EH (cell line): ENCODE data around the gene DPH1.

Experiments
- DNase-seq: peaks from one replicate; pipeline ENCODE4 v3.0.0-alpha.2; 2015; ENCODE audit warnings: low read depth

DPH1 gene

GRCh38 chr17:2062571-2063183, 32.7 kb downstream of the DPH1 start:
- peak; percentile 82 for DNase-seq

- peak; percentile 58 for DNase-seq
Measured at GRCh38 chr17:2063261-2064146, 33.6 kb downstream of the DPH1 start.

GRCh38 chr17:2064147-2064489, 34.2 kb downstream of the DPH1 start:
- DNase-seq = peak; percentile 56

- peak; percentile 66 for DNase-seq
Measured at GRCh38 chr17:2064520-2064971, 34.6 kb downstream of the DPH1 start.

GRCh38 chr17:2064980-2065785, 35.2 kb downstream of the DPH1 start:
- peak; percentile 87 for DNase-seq

GRCh38 chr17:2065949-2066400, 36.0 kb downstream of the DPH1 start:
- no peak for DNase-seq

- DNase-seq = peak; percentile 49
Measured at GRCh38 chr17:2067048-2067561, 37.2 kb downstream of the DPH1 start.

- DNase-seq = peak; percentile 79
Measured at GRCh38 chr17:2067608-2068024, 37.7 kb downstream of the DPH1 start.

GRCh38 chr17:2068031-2068518, 38.1 kb downstream of the DPH1 start:
- DNase-seq = peak; percentile 98

- DNase-seq = peak; percentile 79
Measured at GRCh38 chr17:2068519-2069051, 38.6 kb downstream of the DPH1 start.

- DNase-seq = no peak
Measured at GRCh38 chr17:2070241-2071023, 40.5 kb downstream of the DPH1 start.

- DNase-seq = no peak
Measured at GRCh38 chr17:2071024-2071385, 41.1 kb downstream of the DPH1 start.

GRCh38 chr17:2071455-2072281, 41.7 kb downstream of the DPH1 start:
- peak; percentile 96 for DNase-seq

- no peak for DNase-seq
Measured at GRCh38 chr17:2074919-2075318, 45.0 kb downstream of the DPH1 start.

GRCh38 chr17:2075336-2076086, 45.6 kb downstream of the DPH1 start:
- peak; percentile 57 for DNase-seq

- DNase-seq = peak; percentile 77
Measured at GRCh38 chr17:2076087-2076984, 46.4 kb downstream of the DPH1 start.

GRCh38 chr17:2077040-2077439, 47.1 kb downstream of the DPH1 start:
- DNase-seq = no peak

GRCh38 chr17:2081564-2081963, 51.6 kb downstream of the DPH1 start:
- peak; percentile 86 for DNase-seq
